Hepatocyte (in vitro differentiated cells): ENCODE results near the gene APOBEC3F.

Experiments
- EZH2 ChIP-seq: fragments of 200-600 bp; sonication (generic); IDR thresholded peaks from 2 replicates; pipeline ENCODE4 v1.6.1; 2016; ENCODE audit warnings: antibody characterized with exemption, mild to moderate bottlenecking, borderline replicate concordance
- EZH2phosphoT487 ChIP-seq: fragments of 200-600 bp; sonication (generic); IDR thresholded peaks from one replicate; pipeline ENCODE4 v1.6.1; 2018; ENCODE audit warnings: antibody characterized with exemption, mild to moderate bottlenecking, low read depth, moderate library complexity; ENCODE audit not compliant: unreplicated experiment, severe bottlenecking
- TF ChIP-seq, protein P1 (sequence below): fragments of 200-600 bp; sonication (generic); IDR thresholded peaks from 2 replicates; pipeline ENCODE4 v1.5.1; 2016; ENCODE audit warnings: antibody characterized with exemption, mild to moderate bottlenecking; ENCODE audit not compliant: poor library complexity

DNA sequence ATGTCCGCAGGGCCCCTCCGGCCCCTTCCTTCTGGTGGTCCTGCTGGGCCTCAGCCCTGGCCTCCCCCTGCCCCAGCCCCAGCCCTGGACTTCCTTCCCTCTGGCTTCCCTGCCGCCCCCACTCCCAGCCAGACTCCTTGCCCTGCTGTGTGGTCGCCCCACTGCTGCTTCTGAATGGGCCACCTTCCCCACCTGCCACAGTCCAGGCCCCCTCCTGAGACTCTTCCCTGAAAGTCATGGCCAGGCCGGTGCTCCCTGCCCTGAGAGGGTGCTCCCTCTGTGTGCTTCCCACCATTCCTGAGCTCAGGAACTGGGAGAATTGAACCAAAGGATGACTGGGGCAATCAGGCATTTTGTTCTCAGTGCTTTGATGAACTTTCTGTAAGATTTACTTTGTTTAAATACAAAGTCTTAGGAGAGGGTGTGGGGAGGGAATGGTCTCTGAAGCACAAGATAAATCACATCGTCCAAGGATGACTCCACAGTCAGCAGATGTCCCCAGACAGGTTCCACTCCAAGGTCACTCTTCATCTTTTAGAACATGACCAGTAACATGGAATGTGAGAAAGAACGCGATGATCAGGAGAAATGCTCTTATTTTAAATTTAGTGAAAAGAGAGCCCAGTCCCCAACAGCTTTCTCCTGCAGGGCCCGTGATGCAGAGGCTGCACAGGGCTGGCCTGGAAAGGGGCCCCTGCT lies 19.0 kb upstream of the APOBEC3F start:
- TF ChIP-seq, protein P1, sequence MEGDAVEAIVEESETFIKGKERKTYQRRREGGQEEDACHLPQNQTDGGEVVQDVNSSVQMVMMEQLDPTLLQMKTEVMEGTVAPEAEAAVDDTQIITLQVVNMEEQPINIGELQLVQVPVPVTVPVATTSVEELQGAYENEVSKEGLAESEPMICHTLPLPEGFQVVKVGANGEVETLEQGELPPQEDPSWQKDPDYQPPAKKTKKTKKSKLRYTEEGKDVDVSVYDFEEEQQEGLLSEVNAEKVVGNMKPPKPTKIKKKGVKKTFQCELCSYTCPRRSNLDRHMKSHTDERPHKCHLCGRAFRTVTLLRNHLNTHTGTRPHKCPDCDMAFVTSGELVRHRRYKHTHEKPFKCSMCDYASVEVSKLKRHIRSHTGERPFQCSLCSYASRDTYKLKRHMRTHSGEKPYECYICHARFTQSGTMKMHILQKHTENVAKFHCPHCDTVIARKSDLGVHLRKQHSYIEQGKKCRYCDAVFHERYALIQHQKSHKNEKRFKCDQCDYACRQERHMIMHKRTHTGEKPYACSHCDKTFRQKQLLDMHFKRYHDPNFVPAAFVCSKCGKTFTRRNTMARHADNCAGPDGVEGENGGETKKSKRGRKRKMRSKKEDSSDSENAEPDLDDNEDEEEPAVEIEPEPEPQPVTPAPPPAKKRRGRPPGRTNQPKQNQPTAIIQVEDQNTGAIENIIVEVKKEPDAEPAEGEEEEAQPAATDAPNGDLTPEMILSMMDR: no peak
- no peak for TF ChIP-seq EZH2phosphoT487
- TF ChIP-seq EZH2: no peak
